GM12865 (cell line): ENCODE results near the gene PHC1.
A peak's percentile ranks its signal among the peaks of the same experiment; 100 is the strongest.

Source experiments
- DNase-seq: peaks from one replicate; pipeline ENCODE4 v3.0.0; 2010; ENCODE audit warnings: low read depth
- H3K4me3 ChIP-seq: 2 replicates; pipeline ENCODE4 v1.5.1; 2011; ENCODE audit warnings: mild to moderate bottlenecking, low read depth, low read length, control low read depth
- TF ChIP-seq, protein P1 (sequence below): IDR thresholded peaks from 2 replicates; pipeline ENCODE4 v1.5.1; 2011; ENCODE audit warnings: low read length, control low read depth, low read depth, inconsistent platforms; ENCODE audit not compliant: insufficient read depth; ENCODE audit errors: missing control alignments

PHC1 gene

GRCh38 chr12:8886502-8887284 is 27.6 kb upstream of the PHC1 start:
- TF ChIP-seq, protein P1, sequence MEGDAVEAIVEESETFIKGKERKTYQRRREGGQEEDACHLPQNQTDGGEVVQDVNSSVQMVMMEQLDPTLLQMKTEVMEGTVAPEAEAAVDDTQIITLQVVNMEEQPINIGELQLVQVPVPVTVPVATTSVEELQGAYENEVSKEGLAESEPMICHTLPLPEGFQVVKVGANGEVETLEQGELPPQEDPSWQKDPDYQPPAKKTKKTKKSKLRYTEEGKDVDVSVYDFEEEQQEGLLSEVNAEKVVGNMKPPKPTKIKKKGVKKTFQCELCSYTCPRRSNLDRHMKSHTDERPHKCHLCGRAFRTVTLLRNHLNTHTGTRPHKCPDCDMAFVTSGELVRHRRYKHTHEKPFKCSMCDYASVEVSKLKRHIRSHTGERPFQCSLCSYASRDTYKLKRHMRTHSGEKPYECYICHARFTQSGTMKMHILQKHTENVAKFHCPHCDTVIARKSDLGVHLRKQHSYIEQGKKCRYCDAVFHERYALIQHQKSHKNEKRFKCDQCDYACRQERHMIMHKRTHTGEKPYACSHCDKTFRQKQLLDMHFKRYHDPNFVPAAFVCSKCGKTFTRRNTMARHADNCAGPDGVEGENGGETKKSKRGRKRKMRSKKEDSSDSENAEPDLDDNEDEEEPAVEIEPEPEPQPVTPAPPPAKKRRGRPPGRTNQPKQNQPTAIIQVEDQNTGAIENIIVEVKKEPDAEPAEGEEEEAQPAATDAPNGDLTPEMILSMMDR = no peak
- DNase-seq = no peak
- H3K4me3 ChIP-seq = no peak overlapping the region

DNA sequence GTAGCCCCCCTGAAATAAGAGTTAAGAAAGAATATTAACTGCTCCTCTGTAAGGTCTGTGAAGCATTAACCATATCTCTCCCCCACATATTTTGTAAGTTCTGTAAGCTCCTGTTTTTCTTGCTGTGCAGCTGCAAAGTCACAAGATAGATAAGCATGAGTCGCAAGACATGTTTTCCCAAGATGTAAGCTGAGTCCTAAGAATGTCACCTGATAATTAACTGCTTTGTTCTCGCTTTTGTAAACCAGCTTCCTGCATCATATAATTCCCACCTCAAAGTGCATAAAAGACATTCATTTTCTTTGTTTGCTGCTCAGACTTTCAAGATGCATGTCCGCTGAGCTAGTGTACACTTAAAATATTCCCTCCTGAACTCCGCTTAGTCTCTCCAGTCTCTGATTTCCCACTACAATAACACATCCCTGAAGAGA is 27.0 kb upstream of the PHC1 start:
- TF ChIP-seq, protein P1 = no peak
- no peak for DNase-seq
- no peak overlapping the region for H3K4me3 ChIP-seq

- H3K4me3 ChIP-seq = peak overlapping the region; percentile 72
- TF ChIP-seq, protein P1 = peak; percentile 74
- DNase-seq = peak; percentile 67
Observed at GRCh38 chr12:8890313-8891085, 23.8 kb upstream of the PHC1 start.

- no peak overlapping the region for H3K4me3 ChIP-seq
- DNase-seq = no peak
- TF ChIP-seq, protein P1 = no peak
Observed at GRCh38 chr12:8891976-8892375, 22.3 kb upstream of the PHC1 start.

DNA sequence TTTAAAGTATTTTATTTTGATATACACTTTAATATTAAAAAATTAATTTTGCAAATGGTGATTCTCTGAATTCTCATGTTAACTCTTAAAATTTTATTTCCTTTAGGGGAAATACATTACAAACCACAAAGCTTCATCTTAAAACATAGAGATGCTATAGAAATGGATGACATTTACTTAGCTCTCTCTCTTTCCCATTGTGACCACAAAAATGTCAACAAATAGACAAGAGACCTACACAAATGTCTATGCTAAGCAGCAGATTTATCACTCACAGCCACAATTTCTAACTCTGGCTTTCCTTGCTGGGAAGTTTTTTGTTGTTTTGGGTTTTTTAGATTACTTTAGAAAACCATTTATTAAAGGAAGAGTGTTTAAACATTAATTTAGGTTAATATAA is 19.9 kb upstream of the PHC1 start:
- TF ChIP-seq, protein P1 = no peak
- DNase-seq = no peak
- no peak overlapping the region for H3K4me3 ChIP-seq

- TF ChIP-seq, protein P1 = no peak
- DNase-seq = no peak
- H3K4me3 ChIP-seq = no peak overlapping the region
Observed at GRCh38 chr12:8894986-8895385, 19.3 kb upstream of the PHC1 start.
